ENCODE data around the gene MED16. TPM values are rescaled to one million over a fixed set of nuclear protein-coding genes. Genes with fewer than 3 reads are reported as not detected.

Gene MED16
- total RNA-seq, 1 experiment from 2014 or later: 69.1 TPM

GRCh38 chr19:929203-929890 lies 36.4 kb upstream of the MED16 start:
- Mint-ChIP-seq H3K4me1 (ENCODE audit: low read depth, unreplicated experiment) (no peaks in the 10 kb centered on the region), H3K27ac (ENCODE audit: unreplicated experiment) (no peak overlapping the region), H3K4me3 (ENCODE audit: unreplicated experiment) (no peak overlapping the region), H3K36me3 (ENCODE audit: insufficient read depth, unreplicated experiment) (peaks cover 57% of the 10 kb centered on the region), H3K9me3 (ENCODE audit: unreplicated experiment) (no peaks in the 10 kb centered on the region), H3K27me3 (ENCODE audit: insufficient read depth, unreplicated experiment) (no peaks in the 10 kb centered on the region)
- Histone ChIP-seq H3K4me1 (peaks cover 34% of the 10 kb centered on the region), H3K27me3 (replicated peaks; ENCODE audit: control insufficient read depth, insufficient read depth, low read length) (no peaks in the 10 kb centered on the region), H3K9me3 (no peaks in the 10 kb centered on the region), H3K36me3 (ENCODE audit: control insufficient read depth, insufficient read depth, low read length) (peaks cover 3% of the 10 kb centered on the region), H3K4me3 (ENCODE audit: low read depth, low read length) (no peak overlapping the region)
- BruUV-seq (replicated peaks): no TSS peak
- POLR2A ChIA-PET: no interaction called here
- DNase-seq: no peak
- CTCF ChIA-PET: no interaction called here
- intact Hi-C loops (cut with micrococcal nuclease; ENCODE audit: unreplicated experiment): no loop called here
- TF ChIP-seq, protein P1, sequence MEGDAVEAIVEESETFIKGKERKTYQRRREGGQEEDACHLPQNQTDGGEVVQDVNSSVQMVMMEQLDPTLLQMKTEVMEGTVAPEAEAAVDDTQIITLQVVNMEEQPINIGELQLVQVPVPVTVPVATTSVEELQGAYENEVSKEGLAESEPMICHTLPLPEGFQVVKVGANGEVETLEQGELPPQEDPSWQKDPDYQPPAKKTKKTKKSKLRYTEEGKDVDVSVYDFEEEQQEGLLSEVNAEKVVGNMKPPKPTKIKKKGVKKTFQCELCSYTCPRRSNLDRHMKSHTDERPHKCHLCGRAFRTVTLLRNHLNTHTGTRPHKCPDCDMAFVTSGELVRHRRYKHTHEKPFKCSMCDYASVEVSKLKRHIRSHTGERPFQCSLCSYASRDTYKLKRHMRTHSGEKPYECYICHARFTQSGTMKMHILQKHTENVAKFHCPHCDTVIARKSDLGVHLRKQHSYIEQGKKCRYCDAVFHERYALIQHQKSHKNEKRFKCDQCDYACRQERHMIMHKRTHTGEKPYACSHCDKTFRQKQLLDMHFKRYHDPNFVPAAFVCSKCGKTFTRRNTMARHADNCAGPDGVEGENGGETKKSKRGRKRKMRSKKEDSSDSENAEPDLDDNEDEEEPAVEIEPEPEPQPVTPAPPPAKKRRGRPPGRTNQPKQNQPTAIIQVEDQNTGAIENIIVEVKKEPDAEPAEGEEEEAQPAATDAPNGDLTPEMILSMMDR (IDR thresholded peaks at IDR 0.05; ENCODE audit: insufficient read depth in 1 of 2, low read depth in 1 of 2, low read length in 1 of 2, severe bottlenecking in 1 of 2, unreplicated experiment in 1 of 2): no peak

- Mint-ChIP-seq H3K4me3 (ENCODE audit: unreplicated experiment) (peak overlapping the region; percentile 85), H3K27ac (ENCODE audit: unreplicated experiment) (no peak overlapping the region), H3K4me1 (ENCODE audit: low read depth, unreplicated experiment) (no peaks in the 10 kb centered on the region), H3K36me3 (ENCODE audit: insufficient read depth, unreplicated experiment) (peaks cover 50% of the 10 kb centered on the region), H3K27me3 (ENCODE audit: insufficient read depth, unreplicated experiment) (no peaks in the 10 kb centered on the region), H3K9me3 (ENCODE audit: unreplicated experiment) (no peaks in the 10 kb centered on the region)
- no peaks in the 10 kb centered on the region for H3K27me3 ChIP-seq (replicated peaks; ENCODE audit: control insufficient read depth, insufficient read depth, low read length)
- intact Hi-C loops (cut with micrococcal nuclease; ENCODE audit: unreplicated experiment): no loop called here
- BruUV-seq (replicated peaks): TSS peak; percentile 13
- no peak for DNase-seq
- H3K36me3 ChIP-seq (ENCODE audit: control insufficient read depth, insufficient read depth, low read length): peaks cover 3% of the 10 kb centered on the region
- ChIA-PET POLR2A (no interaction called here), CTCF (no interaction called here)
- TF ChIP-seq, protein P1 (IDR thresholded peaks at IDR 0.05; ENCODE audit: insufficient read depth in 1 of 2, low read depth in 1 of 2, low read length in 1 of 2, severe bottlenecking in 1 of 2, unreplicated experiment in 1 of 2): no peak
- H3K4me1 ChIP-seq: peaks cover 41% of the 10 kb centered on the region
- peak overlapping the region; percentile 98 for H3K4me3 ChIP-seq (ENCODE audit: low read depth, low read length)
- no peaks in the 10 kb centered on the region for H3K9me3 ChIP-seq
Measured at GRCh38 chr19:928471-929202, 35.6 kb upstream of the MED16 start.

DNA sequence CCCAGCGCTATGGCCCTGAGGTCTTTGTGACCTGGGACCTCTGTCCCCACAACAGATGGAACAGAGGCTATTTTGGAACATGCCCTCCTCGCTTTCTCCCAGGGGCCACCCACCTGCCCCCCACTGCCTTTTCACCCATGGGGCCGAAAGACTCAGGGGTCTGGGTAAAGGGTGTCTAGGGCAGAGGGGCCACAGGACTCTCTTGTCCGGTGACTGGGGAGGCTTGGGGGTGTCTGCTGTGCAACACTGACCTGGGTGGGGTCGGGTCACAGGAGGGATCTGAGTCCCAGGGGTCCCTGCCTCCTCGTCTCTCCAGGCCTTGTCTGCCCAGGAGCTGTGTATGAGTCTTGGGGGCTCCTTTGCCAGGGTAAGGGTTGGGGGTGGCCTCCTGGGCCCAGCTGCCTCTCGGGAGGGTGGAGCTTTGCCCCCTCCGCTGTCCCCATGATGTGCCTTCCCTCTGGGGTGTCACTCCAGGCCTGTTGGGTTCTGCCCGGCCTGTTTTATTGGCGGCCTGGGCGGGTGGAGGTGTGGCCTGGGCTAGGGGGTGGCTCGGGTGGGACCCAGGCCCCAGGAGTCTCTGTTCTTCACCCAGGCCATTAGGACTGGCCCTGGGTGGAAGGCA lies 34.9 kb upstream of the MED16 start:
- peaks cover 3% of the 10 kb centered on the region for H3K36me3 ChIP-seq (ENCODE audit: control insufficient read depth, insufficient read depth, low read length)
- no TSS peak for BruUV-seq (replicated peaks)

More for the DNA sequence above, 34.9 kb upstream of the MED16 start:
- Mint-ChIP-seq H3K27me3 (ENCODE audit: insufficient read depth, unreplicated experiment) (no peaks in the 10 kb centered on the region), H3K27ac (ENCODE audit: unreplicated experiment) (no peak overlapping the region), H3K4me1 (ENCODE audit: low read depth, unreplicated experiment) (no peaks in the 10 kb centered on the region), H3K4me3 (ENCODE audit: unreplicated experiment) (peak overlapping the region; percentile 85), H3K36me3 (ENCODE audit: insufficient read depth, unreplicated experiment) (peaks cover 42% of the 10 kb centered on the region), H3K9me3 (ENCODE audit: unreplicated experiment) (no peaks in the 10 kb centered on the region)
- DNase-seq: no peak
- POLR2A ChIA-PET: no interaction called here
- CTCF ChIA-PET: no interaction called here
- TF ChIP-seq, protein P1 (IDR thresholded peaks at IDR 0.05; ENCODE audit: insufficient read depth in 1 of 2, low read depth in 1 of 2, low read length in 1 of 2, severe bottlenecking in 1 of 2, unreplicated experiment in 1 of 2): no peak
- H3K9me3 ChIP-seq: no peaks in the 10 kb centered on the region
- peaks cover 41% of the 10 kb centered on the region for H3K4me1 ChIP-seq
- peak overlapping the region; percentile 98 for H3K4me3 ChIP-seq (ENCODE audit: low read depth, low read length)
- no peaks in the 10 kb centered on the region for H3K27me3 ChIP-seq (replicated peaks; ENCODE audit: control insufficient read depth, insufficient read depth, low read length)
- intact Hi-C loops (cut with micrococcal nuclease; ENCODE audit: unreplicated experiment): no loop called here
